ENCODE results near the gene DOK6.

DOK6 gene

DNA sequence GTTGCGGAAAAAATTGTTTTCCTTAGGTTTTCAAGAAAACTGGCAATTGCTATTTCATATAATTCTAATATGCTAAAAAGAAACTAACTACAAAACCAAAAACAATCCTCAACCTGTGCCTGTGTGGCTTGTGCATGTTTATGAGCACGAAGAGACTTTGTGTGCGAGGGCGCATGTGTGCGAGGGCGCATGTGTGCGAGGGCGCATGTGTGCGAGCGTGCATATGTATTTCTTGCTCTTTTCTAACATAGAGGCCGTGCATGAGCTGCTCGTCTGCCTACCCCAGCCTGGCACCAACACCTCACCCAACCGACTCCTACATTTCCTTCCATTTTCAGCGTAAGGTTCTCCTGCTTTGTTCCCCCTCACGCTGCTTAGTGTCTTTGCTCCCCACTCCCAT, 211.6 kb downstream of the DOK6 start:
- Histone ChIP-seq H3K79me1 (replicated peaks; ENCODE audit: low read length, poor library complexity, severe bottlenecking) (no peaks in the 10 kb centered on the region), H2BK15ac (ENCODE audit: low read depth, poor library complexity, severe bottlenecking) (no peak overlapping the region), H3K36me3 (ENCODE audit: control insufficient read depth in 1 of 2, insufficient read depth in 2 of 2, low read depth in 1 of 2, low read length in 2 of 2) (no peaks in the 10 kb centered on the region), H3K4me1 (ENCODE audit: control insufficient read depth, insufficient read depth, low read depth, low read length) (no peaks in the 10 kb centered on the region), H2BK5ac (ENCODE audit: low read depth, low read length, poor library complexity, severe bottlenecking) (no peak overlapping the region), H3K4ac (ENCODE audit: low read depth in 1 of 2, low read length in 2 of 2) (no peak overlapping the region), H3K27me3 (ENCODE audit: control insufficient read depth in 1 of 2, insufficient read depth in 1 of 2, low read length in 2 of 2) (no peaks in the 10 kb centered on the region), H3K23ac (ENCODE audit: low read length in 2 of 2) (no peak overlapping the region), H4K91ac (ENCODE audit: low read length) (no peak overlapping the region), H2BK120ac (ENCODE audit: low read depth, low read length) (no peak overlapping the region), H3K4me3 (ENCODE audit: insufficient read depth in 1 of 2, low read depth in 1 of 2, low read length in 2 of 2) (no peak overlapping the region), H3K14ac (ENCODE audit: low read length in 2 of 2) (no peak overlapping the region), H2AK5ac (ENCODE audit: low read length, severe bottlenecking) (no peak overlapping the region), H3K27ac (ENCODE audit: low read length, poor library complexity, severe bottlenecking) (no peak overlapping the region), H3K9me3 (ENCODE audit: control insufficient read depth, low read length) (no peaks in the 10 kb centered on the region), H3K18ac (ENCODE audit: low read depth in 1 of 2, low read length in 2 of 2) (no peak overlapping the region), H3K4me2 (ENCODE audit: low read length, poor library complexity, severe bottlenecking) (no peak overlapping the region), H3K9ac (ENCODE audit: low read length) (no peak overlapping the region), H2BK12ac (ENCODE audit: low read length in 2 of 2) (no peak overlapping the region), H4K8ac (ENCODE audit: low read length) (no peak overlapping the region), H2AFZ (ENCODE audit: low read depth, low read length) (no peak overlapping the region)
- 89% methylated on average over 14 of the region's 15 CpGs for WGBS
- no peak for DNase-seq

DNA sequence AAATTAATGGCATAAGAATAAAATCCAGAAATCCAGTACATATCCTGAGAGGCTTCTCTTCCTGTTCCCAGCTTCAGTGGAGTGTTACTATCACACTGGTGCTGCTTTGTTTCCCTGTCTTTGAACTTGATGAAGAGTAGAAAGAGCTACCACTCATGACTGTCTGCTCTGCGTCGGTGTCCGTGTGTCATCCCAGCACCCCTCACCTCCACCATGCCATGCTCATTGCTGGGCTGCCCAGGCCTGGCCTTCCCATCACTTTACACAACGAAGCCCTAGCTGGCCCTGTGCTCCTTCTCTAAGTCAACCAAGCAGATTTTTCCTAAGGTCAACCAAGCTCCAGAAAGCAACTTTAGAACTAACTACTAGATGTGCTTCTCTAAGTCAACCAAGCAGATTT, 215.4 kb downstream of the DOK6 start:
- Histone ChIP-seq H3K4me1 (ENCODE audit: control insufficient read depth, insufficient read depth, low read depth, low read length) (no peaks in the 10 kb centered on the region), H3K14ac (ENCODE audit: low read length in 2 of 2) (peak overlapping the region in 1 of 2 experiments; percentile 11), H3K79me1 (replicated peaks; ENCODE audit: low read length, poor library complexity, severe bottlenecking) (no peaks in the 10 kb centered on the region), H3K4me3 (ENCODE audit: insufficient read depth in 1 of 2, low read depth in 1 of 2, low read length in 2 of 2) (no peak overlapping the region), H4K8ac (ENCODE audit: low read length) (peak overlapping the region; percentile 89), H3K27ac (ENCODE audit: low read length, poor library complexity, severe bottlenecking) (no peak overlapping the region), H3K4me2 (ENCODE audit: low read length, poor library complexity, severe bottlenecking) (no peak overlapping the region), H2BK12ac (ENCODE audit: low read length in 2 of 2) (no peak overlapping the region), H3K18ac (ENCODE audit: low read depth in 1 of 2, low read length in 2 of 2) (no peak overlapping the region), H4K91ac (ENCODE audit: low read length) (no peak overlapping the region), H2AFZ (ENCODE audit: low read depth, low read length) (no peak overlapping the region), H3K4ac (ENCODE audit: low read depth in 1 of 2, low read length in 2 of 2) (no peak overlapping the region), H2BK120ac (ENCODE audit: low read depth, low read length) (no peak overlapping the region), H3K36me3 (ENCODE audit: control insufficient read depth in 1 of 2, insufficient read depth in 2 of 2, low read depth in 1 of 2, low read length in 2 of 2) (no peaks in the 10 kb centered on the region), H3K9ac (ENCODE audit: low read length) (no peak overlapping the region), H2BK5ac (ENCODE audit: low read depth, low read length, poor library complexity, severe bottlenecking) (no peak overlapping the region), H2AK5ac (ENCODE audit: low read length, severe bottlenecking) (no peak overlapping the region), H3K23ac (ENCODE audit: low read length in 2 of 2) (no peak overlapping the region), H3K27me3 (ENCODE audit: control insufficient read depth in 1 of 2, insufficient read depth in 1 of 2, low read length in 2 of 2) (no peaks in the 10 kb centered on the region), H3K9me3 (ENCODE audit: control insufficient read depth, low read length) (no peaks in the 10 kb centered on the region), H2BK15ac (ENCODE audit: low read depth, poor library complexity, severe bottlenecking) (no peak overlapping the region)
- no peak for DNase-seq
- 87% methylated on average over 4 of the region's 4 CpGs for WGBS

DNA sequence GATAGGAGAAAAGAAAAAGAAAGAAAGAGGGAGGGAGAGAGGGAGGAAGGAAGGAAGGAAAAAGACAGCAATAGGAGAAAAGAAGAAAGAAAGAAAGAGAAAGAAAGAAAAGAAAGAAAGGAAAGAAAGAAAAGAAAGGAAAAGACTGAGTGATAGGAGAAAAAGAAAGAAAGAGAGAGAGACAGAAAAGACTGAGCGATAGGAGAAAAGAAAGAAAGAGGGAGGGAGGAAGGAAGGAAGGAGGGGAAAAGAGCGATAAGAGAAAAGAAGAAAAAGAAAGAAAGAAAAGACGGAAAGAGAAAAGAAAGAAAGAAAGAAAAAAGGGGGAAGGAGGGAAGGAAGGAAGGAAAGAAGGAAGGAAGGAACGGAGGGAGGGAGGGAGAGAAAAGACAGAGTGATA, 216.7 kb downstream of the DOK6 start:
- Histone ChIP-seq H2BK15ac (ENCODE audit: low read depth, poor library complexity, severe bottlenecking) (no peak overlapping the region), H3K18ac (ENCODE audit: low read depth in 1 of 2, low read length in 2 of 2) (no peak overlapping the region), H4K91ac (ENCODE audit: low read length) (no peak overlapping the region), H3K27me3 (ENCODE audit: control insufficient read depth in 1 of 2, insufficient read depth in 1 of 2, low read length in 2 of 2) (no peaks in the 10 kb centered on the region), H3K36me3 (ENCODE audit: control insufficient read depth in 1 of 2, insufficient read depth in 2 of 2, low read depth in 1 of 2, low read length in 2 of 2) (no peaks in the 10 kb centered on the region), H3K4me2 (ENCODE audit: low read length, poor library complexity, severe bottlenecking) (no peak overlapping the region), H2AFZ (ENCODE audit: low read depth, low read length) (no peak overlapping the region), H3K27ac (ENCODE audit: low read length, poor library complexity, severe bottlenecking) (no peak overlapping the region), H3K23ac (ENCODE audit: low read length in 2 of 2) (no peak overlapping the region), H3K14ac (ENCODE audit: low read length in 2 of 2) (no peak overlapping the region), H3K4ac (ENCODE audit: low read depth in 1 of 2, low read length in 2 of 2) (no peak overlapping the region), H3K4me3 (ENCODE audit: insufficient read depth in 1 of 2, low read depth in 1 of 2, low read length in 2 of 2) (no peak overlapping the region), H3K4me1 (ENCODE audit: control insufficient read depth, insufficient read depth, low read depth, low read length) (no peaks in the 10 kb centered on the region), H3K79me1 (replicated peaks; ENCODE audit: low read length, poor library complexity, severe bottlenecking) (no peaks in the 10 kb centered on the region), H2BK12ac (ENCODE audit: low read length in 2 of 2) (no peak overlapping the region), H4K8ac (ENCODE audit: low read length) (no peak overlapping the region), H3K9me3 (ENCODE audit: control insufficient read depth, low read length) (no peaks in the 10 kb centered on the region), H2BK5ac (ENCODE audit: low read depth, low read length, poor library complexity, severe bottlenecking) (no peak overlapping the region), H2AK5ac (ENCODE audit: low read length, severe bottlenecking) (no peak overlapping the region), H2BK120ac (ENCODE audit: low read depth, low read length) (no peak overlapping the region), H3K9ac (ENCODE audit: low read length) (no peak overlapping the region)
- WGBS: 89% methylated on average over 4 of the region's 4 CpGs
- DNase-seq: no peak

DNA sequence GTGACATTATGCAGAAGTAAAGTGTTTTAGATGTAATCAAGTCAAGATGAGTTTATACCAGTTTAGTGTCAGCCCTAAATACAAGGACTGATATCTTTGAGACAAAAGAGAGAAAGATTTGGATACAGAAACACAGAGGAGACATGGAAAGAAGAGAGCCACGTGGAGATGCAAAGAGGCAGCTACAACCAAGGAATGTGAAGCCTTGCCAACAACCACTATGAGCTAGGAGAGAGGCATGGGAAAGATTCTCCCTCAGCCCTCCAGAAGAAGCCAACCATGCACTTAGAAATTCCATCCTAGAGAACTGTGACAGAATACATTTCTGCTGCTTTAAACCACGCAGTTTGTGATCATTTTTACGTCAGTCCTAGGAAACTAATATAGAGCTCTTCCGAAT, 217.2 kb downstream of the DOK6 start:
- DNase-seq: peak; percentile 7
- Histone ChIP-seq H2BK15ac (ENCODE audit: low read depth, poor library complexity, severe bottlenecking) (no peak overlapping the region), H2AK5ac (ENCODE audit: low read length, severe bottlenecking) (no peak overlapping the region), H2BK5ac (ENCODE audit: low read depth, low read length, poor library complexity, severe bottlenecking) (no peak overlapping the region), H3K4ac (ENCODE audit: low read depth in 1 of 2, low read length in 2 of 2) (no peak overlapping the region), H3K23ac (ENCODE audit: low read length in 2 of 2) (no peak overlapping the region), H3K79me1 (replicated peaks; ENCODE audit: low read length, poor library complexity, severe bottlenecking) (no peaks in the 10 kb centered on the region), H4K91ac (ENCODE audit: low read length) (no peak overlapping the region), H3K9ac (ENCODE audit: low read length) (no peak overlapping the region), H2BK120ac (ENCODE audit: low read depth, low read length) (no peak overlapping the region), H3K18ac (ENCODE audit: low read depth in 1 of 2, low read length in 2 of 2) (no peak overlapping the region), H3K9me3 (ENCODE audit: control insufficient read depth, low read length) (no peaks in the 10 kb centered on the region), H2BK12ac (ENCODE audit: low read length in 2 of 2) (no peak overlapping the region), H3K4me3 (ENCODE audit: insufficient read depth in 1 of 2, low read depth in 1 of 2, low read length in 2 of 2) (no peak overlapping the region), H2AFZ (ENCODE audit: low read depth, low read length) (no peak overlapping the region), H3K4me1 (ENCODE audit: control insufficient read depth, insufficient read depth, low read depth, low read length) (no peaks in the 10 kb centered on the region), H3K14ac (ENCODE audit: low read length in 2 of 2) (no peak overlapping the region), H3K27me3 (ENCODE audit: control insufficient read depth in 1 of 2, insufficient read depth in 1 of 2, low read length in 2 of 2) (no peaks in the 10 kb centered on the region), H3K36me3 (ENCODE audit: control insufficient read depth in 1 of 2, insufficient read depth in 2 of 2, low read depth in 1 of 2, low read length in 2 of 2) (no peaks in the 10 kb centered on the region), H4K8ac (ENCODE audit: low read length) (no peak overlapping the region), H3K4me2 (ENCODE audit: low read length, poor library complexity, severe bottlenecking) (no peak overlapping the region), H3K27ac (ENCODE audit: low read length, poor library complexity, severe bottlenecking) (no peak overlapping the region)
- WGBS: 94% methylated on average over 3 of the region's 4 CpGs
